Breast epithelium (tissue), 3 donors: ENCODE results near the gene HOXD3.

ENCODE experiments used
- POLR2AphosphoS5 ChIP-seq, 3 donors: sonication (generic); formaldehyde crosslinking; IDR thresholded peaks; one replicate each; pipeline ENCODE4 v1.6.1; 2017; ENCODE audit warnings: antibody characterized with exemption in 3 of 3
- TF ChIP-seq, protein P1 (sequence below), 3 donors: fragments of 450-650 bp; IDR thresholded peaks; one replicate each; pipeline ENCODE4 v1.5.1; 2016 to 2017; ENCODE audit warnings: antibody characterized with exemption in 3 of 3, mild to moderate bottlenecking in 3 of 3, moderate library complexity in 3 of 3

DNA sequence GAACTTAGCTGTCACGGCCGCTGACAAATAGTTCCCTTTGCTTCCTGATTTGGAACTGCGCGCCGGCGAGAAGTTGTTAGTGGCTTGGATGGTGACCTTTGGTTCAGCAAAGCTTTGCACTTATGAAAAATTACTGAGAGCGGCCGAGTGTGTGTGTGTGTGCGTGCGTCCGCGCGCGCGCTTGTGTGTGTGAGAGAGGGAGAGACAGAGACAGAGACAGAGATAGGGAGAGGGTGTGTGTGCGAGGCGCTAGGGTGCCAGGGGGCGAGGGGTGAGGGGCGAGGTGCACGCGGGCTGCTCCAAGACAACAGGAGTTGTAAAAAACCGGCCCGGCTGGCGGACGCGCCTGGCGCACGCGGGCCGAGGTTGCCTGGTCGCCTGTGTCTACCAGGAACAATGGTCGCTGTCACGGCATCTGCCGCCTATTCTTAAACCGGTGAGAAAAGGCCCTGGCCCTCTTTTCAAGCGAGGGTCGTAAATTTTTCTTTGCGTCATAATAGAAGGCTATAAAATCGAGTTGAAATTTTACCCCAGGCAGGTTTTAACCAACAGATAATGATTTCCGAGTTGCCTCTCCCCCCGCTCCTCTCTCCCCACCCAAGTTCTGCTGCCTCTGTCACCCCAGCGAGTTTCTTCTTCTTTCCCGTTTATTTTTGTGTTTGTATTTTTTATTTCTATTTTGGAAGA, 535 bp downstream of the HOXD3 start:
- TF ChIP-seq, protein P1, sequence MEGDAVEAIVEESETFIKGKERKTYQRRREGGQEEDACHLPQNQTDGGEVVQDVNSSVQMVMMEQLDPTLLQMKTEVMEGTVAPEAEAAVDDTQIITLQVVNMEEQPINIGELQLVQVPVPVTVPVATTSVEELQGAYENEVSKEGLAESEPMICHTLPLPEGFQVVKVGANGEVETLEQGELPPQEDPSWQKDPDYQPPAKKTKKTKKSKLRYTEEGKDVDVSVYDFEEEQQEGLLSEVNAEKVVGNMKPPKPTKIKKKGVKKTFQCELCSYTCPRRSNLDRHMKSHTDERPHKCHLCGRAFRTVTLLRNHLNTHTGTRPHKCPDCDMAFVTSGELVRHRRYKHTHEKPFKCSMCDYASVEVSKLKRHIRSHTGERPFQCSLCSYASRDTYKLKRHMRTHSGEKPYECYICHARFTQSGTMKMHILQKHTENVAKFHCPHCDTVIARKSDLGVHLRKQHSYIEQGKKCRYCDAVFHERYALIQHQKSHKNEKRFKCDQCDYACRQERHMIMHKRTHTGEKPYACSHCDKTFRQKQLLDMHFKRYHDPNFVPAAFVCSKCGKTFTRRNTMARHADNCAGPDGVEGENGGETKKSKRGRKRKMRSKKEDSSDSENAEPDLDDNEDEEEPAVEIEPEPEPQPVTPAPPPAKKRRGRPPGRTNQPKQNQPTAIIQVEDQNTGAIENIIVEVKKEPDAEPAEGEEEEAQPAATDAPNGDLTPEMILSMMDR (IDR thresholded peaks at IDR 0.05), result no peak
- TF ChIP-seq POLR2AphosphoS5 (IDR thresholded peaks at IDR 0.05), result no peak
